H9 (cell line): Measurements from ENCODE around the gene MALT1. TPM values are rescaled to one million over a fixed set of nuclear protein-coding genes. Genes with fewer than 3 reads are reported as not detected.

ENCODE experiments used
- DNase-seq: peaks from one replicate; pipeline ENCODE4 v3.0.0-alpha.2; 2017
- H2AFZ ChIP-seq: one replicate; pipeline ENCODE4 v1.6.1; 2013; ENCODE audit warnings: mild to moderate bottlenecking, low read length, control low read depth, moderate library complexity
- H2AK5ac ChIP-seq: 2 replicates; pipeline ENCODE4 v1.6.1; 2013; ENCODE audit warnings: low read length, control low read depth, mixed read lengths; ENCODE audit not compliant: insufficient read length
- H2BK120ac ChIP-seq: one replicate; pipeline ENCODE4 v1.6.1; 2013; ENCODE audit warnings: low read depth, mild to moderate bottlenecking, low read length, control low read depth, inconsistent platforms; ENCODE audit not compliant: poor library complexity, severe bottlenecking
- H2BK12ac ChIP-seq: 2 replicates; pipeline ENCODE4 v1.6.1; 2013; ENCODE audit warnings: low read length, control low read depth, mixed read lengths, low read depth; ENCODE audit not compliant: insufficient read length
- H2BK15ac ChIP-seq: 2 replicates; pipeline ENCODE4 v1.6.1; 2013; ENCODE audit warnings: low read depth, low read length, control low read depth
- H2BK20ac ChIP-seq: one replicate; pipeline ENCODE4 v1.6.1; 2013; ENCODE audit warnings: low read depth, mild to moderate bottlenecking, low read length, control low read depth, inconsistent platforms; ENCODE audit not compliant: poor library complexity, severe bottlenecking
- H2BK5ac ChIP-seq: 2 replicates; pipeline ENCODE4 v1.6.1; 2013; ENCODE audit warnings: low read length, control low read depth, mixed read lengths; ENCODE audit not compliant: insufficient read length
- H3K14ac ChIP-seq: 2 replicates; pipeline ENCODE4 v1.6.1; 2013; ENCODE audit warnings: low read length, control low read depth; ENCODE audit not compliant: insufficient read depth
- H3K18ac ChIP-seq: 2 replicates; pipeline ENCODE4 v1.6.1; 2013; ENCODE audit warnings: low read depth, mild to moderate bottlenecking, mixed read lengths, low read length, control low read depth; ENCODE audit not compliant: insufficient read length
- H3K23ac ChIP-seq: 2 replicates; pipeline ENCODE4 v1.6.1; 2013; ENCODE audit warnings: low read length, control low read depth, mixed read lengths, low read depth; ENCODE audit not compliant: insufficient read length
- H3K23me2 ChIP-seq: 2 replicates; pipeline ENCODE4 v1.6.1; 2013; ENCODE audit warnings: low read depth, mild to moderate bottlenecking, mixed read lengths, low read length, control low read depth; ENCODE audit not compliant: insufficient read length, poor library complexity, severe bottlenecking
- H3K27ac ChIP-seq: 2 replicates; pipeline ENCODE4 v1.5.1; 2013; ENCODE audit warnings: low read length, control low read depth, mixed read lengths, low read depth; ENCODE audit not compliant: insufficient read length
- H3K27me3 ChIP-seq: 2 replicates; pipeline ENCODE4 v1.6.1; 2013; ENCODE audit warnings: low read length, control low read depth, inconsistent platforms; ENCODE audit not compliant: insufficient read depth
- H3K4ac ChIP-seq: 2 replicates; pipeline ENCODE4 v1.6.1; 2013; ENCODE audit warnings: low read depth, mild to moderate bottlenecking, control low read depth, inconsistent platforms, low read length, moderate library complexity
- H3K4me1 ChIP-seq: 2 replicates; pipeline ENCODE4 v1.6.1; 2013; ENCODE audit warnings: low read length, control low read depth, inconsistent platforms; ENCODE audit not compliant: insufficient read depth
- H3K4me2 ChIP-seq: 2 replicates; pipeline ENCODE4 v1.6.1; 2013; ENCODE audit warnings: low read length, control low read depth, mixed read lengths; ENCODE audit not compliant: insufficient read length, insufficient read depth
- H3K56ac ChIP-seq: 2 replicates; pipeline ENCODE4 v1.6.1; 2013; ENCODE audit warnings: low read depth, mild to moderate bottlenecking, mixed read lengths, low read length, control low read depth; ENCODE audit not compliant: insufficient read length
- H3K79me1 ChIP-seq: 2 replicates; pipeline ENCODE4 v1.6.1; 2013; ENCODE audit warnings: low read depth, mild to moderate bottlenecking, moderate library complexity, low read length, control low read depth, inconsistent platforms; ENCODE audit not compliant: insufficient read depth, poor library complexity, severe bottlenecking
- H3K79me2 ChIP-seq: 2 replicates; pipeline ENCODE4 v1.6.1; 2013; ENCODE audit warnings: low read length, control low read depth, inconsistent platforms; ENCODE audit not compliant: insufficient read depth
- H3K9ac ChIP-seq: 2 replicates; pipeline ENCODE4 v1.6.1; 2013; ENCODE audit warnings: low read length, control low read depth, mixed read lengths; ENCODE audit not compliant: insufficient read length; ENCODE audit errors: extremely low read depth
- H3K9me3 ChIP-seq: one replicate; pipeline ENCODE4 v1.6.1; 2013; ENCODE audit warnings: low read depth, low read length, inconsistent platforms; ENCODE audit not compliant: control insufficient read depth
- H3T11ph ChIP-seq: one replicate; pipeline ENCODE4 v1.6.1; 2013; ENCODE audit warnings: mild to moderate bottlenecking, low read length, control low read depth, inconsistent platforms
- H4K20me1 ChIP-seq: one replicate; pipeline ENCODE4 v1.6.1; 2013; ENCODE audit not compliant: control insufficient read depth, insufficient read length, insufficient read depth
- H4K5ac ChIP-seq: 2 replicates; pipeline ENCODE4 v1.6.1; 2013; ENCODE audit warnings: low read depth, mild to moderate bottlenecking, mixed read lengths, low read length, control low read depth; ENCODE audit not compliant: insufficient read length
- H4K8ac ChIP-seq: replicated peaks from 2 replicates; pipeline ENCODE4 v1.6.1; 2013; ENCODE audit warnings: low read length, control low read depth, mixed read lengths, low read depth; ENCODE audit not compliant: insufficient read length
- H4K91ac ChIP-seq: 2 replicates; pipeline ENCODE4 v1.6.1; 2013; ENCODE audit warnings: low read depth, mild to moderate bottlenecking, moderate library complexity, mixed read lengths, low read length, control low read depth; ENCODE audit not compliant: insufficient read length
- H3K27ac Mint-ChIP-seq, 3 experiments: 2 replicates in 2 of 3; 3 replicates in 1 of 3; pipeline ENCODE4 v1.8.0; 2020 to 2021; ENCODE audit warnings: mixed read lengths in 3 of 3, mild to moderate bottlenecking in 1 of 3, moderate library complexity in 1 of 3
- H3K27me3 Mint-ChIP-seq: 2 replicates; pipeline ENCODE4 v1.8.0; 2021; ENCODE audit warnings: low read depth, mild to moderate bottlenecking, moderate library complexity, mixed read lengths
- H3K36me3 Mint-ChIP-seq, 3 experiments: 2 replicates in 2 of 3; 3 replicates in 1 of 3; pipeline ENCODE4 v1.8.0; 2020 to 2021; ENCODE audit warnings: low read depth in 3 of 3, mixed read lengths in 3 of 3; ENCODE audit not compliant: insufficient read depth in 1 of 3
- H3K4me1 Mint-ChIP-seq, 2 experiments: 2 replicates each; pipeline ENCODE4 v1.8.0; 2020; ENCODE audit warnings: mixed read lengths in 2 of 2
- H3K4me3 Mint-ChIP-seq, 2 experiments: 2 replicates in 1 of 2; 3 replicates in 1 of 2; pipeline ENCODE4 v1.8.0; 2020 to 2021; ENCODE audit warnings: mild to moderate bottlenecking in 2 of 2, mixed read lengths in 2 of 2, moderate library complexity in 1 of 2
- H3K9me3 Mint-ChIP-seq, 2 experiments: 2 replicates in 1 of 2; 3 replicates in 1 of 2; pipeline ENCODE4 v1.8.0; 2020; ENCODE audit warnings: mild to moderate bottlenecking in 2 of 2, mixed read lengths in 2 of 2, moderate library complexity in 1 of 2
- CTCF ChIP-seq: fragments of 200-600 bp; sonication (generic); conservative IDR thresholded peaks from 3 replicates; pipeline ENCODE4 v1.8.0; 2021; ENCODE audit warnings: antibody characterized with exemption, mild to moderate bottlenecking
- WGBS: extraction: QIAGEN DNeasy Blood & Tissue Kit; methylation state at CpG from one replicate; pipeline ENCODE4 v1.1.7; 2013; ENCODE audit warnings: missing lambda C conversion rate, low lambda C conversion rate, mixed read lengths; ENCODE audit not compliant: insufficient read length; ENCODE audit errors: extremely low coverage; 5-methylcytosine and 5-hydroxymethylcytosine counted together
- total RNA-seq: library from RNA; stranded (reverse); gene quantifications from 2 replicates; pipeline ENCODE4 v1.2.1, GENCODE V29; 2021

MALT1 gene
- total RNA-seq, 1 experiment from 2014 or later: 18.1 TPM

- Histone ChIP-seq H3K4ac (no peak overlapping the region), H2AK5ac (no peak overlapping the region), H2BK12ac (no peak overlapping the region), H3K4me2 (no peak overlapping the region), H2BK120ac (no peak overlapping the region), H2AFZ (no peak overlapping the region), H3K23me2 (no peaks in the 10 kb centered on the region), H2BK15ac (no peak overlapping the region), H4K91ac (no peak overlapping the region), H4K8ac (no peak overlapping the region), H4K5ac (no peak overlapping the region), H3K23ac (no peak overlapping the region), H3K79me2 (no peaks in the 10 kb centered on the region), H3K9ac (no peak overlapping the region), H3T11ph (no peak overlapping the region), H3K27ac (no peak overlapping the region), H3K14ac (no peak overlapping the region), H4K20me1 (no peaks in the 10 kb centered on the region), H3K56ac (no peak overlapping the region), H2BK5ac (no peak overlapping the region), H3K18ac (no peak overlapping the region), H2BK20ac (no peak overlapping the region), H3K9me3 (no peaks in the 10 kb centered on the region), H3K79me1 (no peaks in the 10 kb centered on the region), H3K27me3 (no peaks in the 10 kb centered on the region), H3K4me1 (no peaks in the 10 kb centered on the region)
- TF ChIP-seq CTCF: no peak
- no peak overlapping the region for H3K27ac Mint-ChIP-seq
- no peaks in the 10 kb centered on the region for H3K27me3 Mint-ChIP-seq
- no peak overlapping the region for H3K4me3 Mint-ChIP-seq
- H3K36me3 Mint-ChIP-seq: peaks cover 20 to 39% (median 35%) of the 10 kb centered on the region in 3 experiments; a peak in 6 of 7 replicates
- H3K4me1 Mint-ChIP-seq: peaks cover 16 to 19% of the 10 kb centered on the region in 2 experiments
- no CpG with 5 or more reads among the region's 2 CpGs for WGBS
- DNase-seq: no peak
- peaks cover 0 to 5% of the 10 kb centered on the region in 2 experiments; a peak in 2 of 5 replicates for H3K9me3 Mint-ChIP-seq
Measured at GRCh38 chr18:58698701-58699193, 27.5 kb downstream of the MALT1 start.
